Measurements from ENCODE around the gene NHSL1.

The NHSL1 gene

DNA sequence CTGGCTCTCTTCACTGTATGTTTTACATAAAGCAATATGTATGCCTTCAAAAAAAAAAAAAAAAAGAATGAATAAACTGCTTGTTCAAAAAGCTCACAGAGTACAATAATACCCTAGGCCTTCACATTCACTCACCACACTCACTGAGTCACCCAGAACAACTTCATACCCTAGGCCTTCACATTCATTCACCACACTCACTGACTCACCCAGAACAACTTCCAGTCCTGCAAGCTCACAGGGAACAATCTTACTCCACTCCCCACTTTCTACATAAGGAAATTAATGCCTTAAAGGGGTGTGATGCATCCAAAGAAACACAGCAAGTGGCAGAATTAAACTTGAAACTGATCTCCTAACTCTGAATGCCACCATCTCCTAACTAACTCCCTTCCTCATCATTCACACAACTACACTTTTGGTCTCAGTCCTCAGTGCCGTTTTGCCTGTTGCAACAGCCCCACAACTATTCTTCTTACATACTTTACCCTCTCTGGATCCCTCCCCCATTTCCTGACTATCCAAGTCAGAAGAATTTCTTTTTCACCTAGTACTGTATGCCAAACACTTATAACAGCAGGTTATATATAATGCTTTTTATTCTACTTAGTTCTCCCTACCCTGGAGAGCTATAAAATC is 34.2 kb downstream of the NHSL1 start:
- H3K9me3 ChIP-seq (ENCODE audit: control insufficient read depth, insufficient read depth, low read depth, low read length): no peaks in the 10 kb centered on the region
- ChIA-PET POLR2A (no interaction called here), CTCF (interaction anchor here (0.6 to 0.8 kb wide), 3 partner anchors 58 to 110 kb away, joined by 3 read pairs; no protein-coding TSS in a partner anchor)
- peaks cover 0 to 16% of the 10 kb centered on the region in 2 experiments; a peak in 2 of 3 replicates for H3K36me3 ChIP-seq (ENCODE audit: control insufficient read depth in 2 of 2, insufficient read depth in 1 of 2, low read length in 2 of 2)
- no peak overlapping the region for H3K4me3 ChIP-seq (ENCODE audit: low read depth, low read length)
- H3K4me1 ChIP-seq (ENCODE audit: control insufficient read depth, insufficient read depth, low read length): no peaks in the 10 kb centered on the region
- TF ChIP-seq ZNF239 (tag by site-specific recombination; IDR thresholded peaks at IDR 0.05) (no peak), ZNF571 (tag by site-specific recombination; IDR thresholded peaks at IDR 0.05) (no peak), ZNF501 (tag by site-specific recombination; IDR thresholded peaks at IDR 0.05) (no peak), IKZF3 (tag by site-specific recombination; IDR thresholded peaks at IDR 0.05) (no peak), KLF9 (tag by site-specific recombination; IDR thresholded peaks at IDR 0.05; ENCODE audit: low read depth) (no peak), ZNF174 (tag by site-specific recombination; IDR thresholded peaks at IDR 0.05) (no peak), MEIS1 (CRISPR knock-in tag; IDR thresholded peaks at IDR 0.05; ENCODE audit: borderline replicate concordance) (no peak), RBAK (tag by site-specific recombination; IDR thresholded peaks at IDR 0.05) (no peak), ZNF558 (tag by site-specific recombination; IDR thresholded peaks at IDR 0.05) (no peak), ZNF670 (tag by site-specific recombination; IDR thresholded peaks at IDR 0.05; ENCODE audit: low read depth) (no peak), GLI2 (tag by site-specific recombination; IDR thresholded peaks at IDR 0.05; ENCODE audit: borderline replicate concordance, low read depth) (no peak), OSR2 (tag by site-specific recombination; IDR thresholded peaks at IDR 0.05) (no peak), ZNF10 (tag by site-specific recombination; IDR thresholded peaks at IDR 0.05) (no peak), WT1 (tag by site-specific recombination; IDR thresholded peaks at IDR 0.05) (no peak), ZNF585B (tag by site-specific recombination; IDR thresholded peaks at IDR 0.05) (no peak), ZNF654 (tag by site-specific recombination; IDR thresholded peaks at IDR 0.05; ENCODE audit: low read depth) (no peak), HOXA7 (CRISPR knock-in tag; IDR thresholded peaks at IDR 0.05; ENCODE audit: borderline replicate concordance) (no peak), YY2 (tag by site-specific recombination; IDR thresholded peaks at IDR 0.05) (no peak), ZNF510 (tag by site-specific recombination; IDR thresholded peaks at IDR 0.05; ENCODE audit: insufficient replicate concordance) (no peak), ZNF488 (tag by site-specific recombination; IDR thresholded peaks at IDR 0.05) (no peak)
- no peak overlapping the region for H3K27ac ChIP-seq (ENCODE audit: extremely low read depth, low read depth, low read length)

GRCh38 chr6:138464085-138464484 is 35.2 kb downstream of the NHSL1 start:
- ChIA-PET POLR2A (no interaction called here), CTCF (interaction anchor here (0.8 kb wide), 1 partner anchor 59 kb away, joined by 3 read pairs; no protein-coding TSS in a partner anchor)

More at GRCh38 chr6:138464085-138464484, 35.2 kb downstream of the NHSL1 start:
- H3K4me3 ChIP-seq (ENCODE audit: low read depth, low read length): no peak overlapping the region
- no peaks in the 10 kb centered on the region for H3K4me1 ChIP-seq (ENCODE audit: control insufficient read depth, insufficient read depth, low read length)
- no peaks in the 10 kb centered on the region for H3K9me3 ChIP-seq (ENCODE audit: control insufficient read depth, insufficient read depth, low read depth, low read length)
- peaks cover 0 to 16% of the 10 kb centered on the region in 2 experiments; a peak in 2 of 3 replicates for H3K36me3 ChIP-seq (ENCODE audit: control insufficient read depth in 2 of 2, insufficient read depth in 1 of 2, low read length in 2 of 2)
- H3K27ac ChIP-seq (ENCODE audit: extremely low read depth, low read depth, low read length): no peak overlapping the region
- no peak for TF ChIP-seq ZNF518A (tag by site-specific recombination; conservative IDR thresholded peaks at IDR 0.05; ENCODE audit: low read depth)
- no peak for TF ChIP-seq ZNF404 (tag by site-specific recombination; IDR thresholded peaks at IDR 0.05)
- no peak for TF ChIP-seq ZNF549 (tag by site-specific recombination; IDR thresholded peaks at IDR 0.05)
- TF ChIP-seq ZNF10 (tag by site-specific recombination; IDR thresholded peaks at IDR 0.05): no peak
- TF ChIP-seq, protein P1, sequence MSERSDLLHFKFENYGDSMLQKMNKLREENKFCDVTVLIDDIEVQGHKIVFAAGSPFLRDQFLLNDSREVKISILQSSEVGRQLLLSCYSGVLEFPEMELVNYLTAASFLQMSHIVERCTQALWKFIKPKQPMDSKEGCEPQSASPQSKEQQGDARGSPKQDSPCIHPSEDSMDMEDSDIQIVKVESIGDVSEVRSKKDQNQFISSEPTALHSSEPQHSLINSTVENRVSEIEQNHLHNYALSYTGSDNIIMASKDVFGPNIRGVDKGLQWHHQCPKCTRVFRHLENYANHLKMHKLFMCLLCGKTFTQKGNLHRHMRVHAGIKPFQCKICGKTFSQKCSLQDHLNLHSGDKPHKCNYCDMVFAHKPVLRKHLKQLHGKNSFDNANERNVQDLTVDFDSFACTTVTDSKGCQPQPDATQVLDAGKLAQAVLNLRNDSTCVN (tag by site-specific recombination; optimal IDR thresholded peaks at IDR 0.05): no peak
- TF ChIP-seq ZNF621 (tag by site-specific recombination; IDR thresholded peaks at IDR 0.05): no peak
- TF ChIP-seq ZNF843 (tag by site-specific recombination; IDR thresholded peaks at IDR 0.05): no peak
- no peak for TF ChIP-seq ZNF529 (tag by site-specific recombination; IDR thresholded peaks at IDR 0.05; ENCODE audit: insufficient replicate concordance)
- TF ChIP-seq ZFHX2 (tag by site-specific recombination; conservative IDR thresholded peaks at IDR 0.05): no peak
